COLO829 (cell line): Measurements from ENCODE around the gene MRPL21.

ENCODE experiments used
- DNase-seq: peaks from one replicate; pipeline ENCODE4 v3.0.0; 2012; ENCODE audit warnings: low spot score

MRPL21 gene

GRCh38 chr11:68841718-68842426 lies 61.8 kb downstream of the MRPL21 start, which contains the start of gene CPT1A:
Gene CPT1A (minus strand): TSS chr11:68841916. CDS start chr11:68815474, 26,442 bp downstream.
- peak; percentile 48 for DNase-seq
